GM12878 (cell line): ENCODE results near the gene BCAN. TPM values are rescaled to one million over a fixed set of nuclear protein-coding genes. Genes with fewer than 3 reads are reported as not detected.

Source experiments
- ATAC-seq: fragments of 200-7000 bp; cut with Tn5 transposase; 3 replicates; pipeline ENCODE4 v1.9.1; 2020; ENCODE audit warnings: mild to moderate bottlenecking, moderate library complexity
- BruUV-seq: library from RNA; stranded (reverse); fragments of 400-500 nt; replicated peaks from 2 replicates; lab custom pipeline; 2021; lab: Mats Ljungman, UMichigan
- CTCF ChIA-PET: fragments of 300-600 bp; sonication (Branson Sonifier 250); formaldehyde crosslinking; extraction: SDS; loops from one replicate; lab custom pipeline; 2021; ENCODE audit warnings: inconsistent platforms; lab: Yijun Ruan, JAX
- POLR2A ChIA-PET: fragments of 350-600 bp; formaldehyde crosslinking; extraction: SDS; loops from one replicate; lab custom pipeline; 2021; ENCODE audit warnings: inconsistent platforms; lab: Charles Lee
- RAD21 ChIA-PET: fragments of 300-600 bp; sonication (Branson Sonifier 250); formaldehyde crosslinking; loops from one replicate; lab custom pipeline; 2023; ENCODE audit warnings: antibody characterized with exemption; ENCODE audit not compliant: unreplicated experiment; lab: Charles Lee
- SMC1A ChIA-PET: fragments of 300-600 bp; sonication (Branson Sonifier 250); formaldehyde crosslinking; loops from one replicate; lab custom pipeline; 2023; ENCODE audit not compliant: unreplicated experiment, uncharacterized antibody; lab: Charles Lee
- DNase-seq: peaks from one replicate; pipeline ENCODE4 v3.0.0-alpha.2; 2011; ENCODE audit warnings: low read depth, low spot score
- FAIRE-seq: peaks from 3 replicates; lab custom pipeline; 2011; peaks lifted over from hg19 to GRCh38; lab: Jason Lieb, UNC
- H2AFZ ChIP-seq: 2 replicates; pipeline ENCODE4 v1.6.0; 2011; ENCODE audit warnings: low read depth, low read length, control low read depth; ENCODE audit not compliant: control insufficient read depth
- H3K27ac ChIP-seq: 2 replicates; pipeline ENCODE4 v1.5.1; 2011; ENCODE audit warnings: control low read depth; ENCODE audit not compliant: control insufficient read depth, insufficient read depth
- H3K27me3 ChIP-seq, 2 experiments: replicated peaks in 1 of 2; 2 replicates each; pipeline versions ENCODE4 v1.6.0 to v1.6.1; 2011; ENCODE audit warnings: low read length in 1 of 2; ENCODE audit not compliant: control insufficient read depth in 2 of 2, insufficient read depth in 2 of 2
- H3K36me3 ChIP-seq, 2 experiments: 2 replicates each; pipeline ENCODE4 v1.5.1; 2011; ENCODE audit warnings: low read length in 1 of 2; ENCODE audit not compliant: control insufficient read depth in 2 of 2, insufficient read depth in 2 of 2
- H3K4me1 ChIP-seq: 2 replicates; pipeline ENCODE4 v1.6.1; 2011; ENCODE audit warnings: mild to moderate bottlenecking, low read length, moderate library complexity, mixed read lengths; ENCODE audit not compliant: control insufficient read depth, insufficient read depth
- H3K4me2 ChIP-seq: 2 replicates; pipeline ENCODE4 v1.6.0; 2011; ENCODE audit warnings: control low read depth; ENCODE audit not compliant: control insufficient read depth, insufficient read depth
- H3K4me3 ChIP-seq: fragments of 200-600 bp; sonication (generic); 2 replicates; pipeline ENCODE4 v1.5.1; 2016
- H3K79me2 ChIP-seq: 2 replicates; pipeline ENCODE4 v1.6.0; 2011; ENCODE audit warnings: low read length; ENCODE audit not compliant: control insufficient read depth, insufficient read depth
- H3K9ac ChIP-seq: 2 replicates; pipeline ENCODE4 v1.8.0; 2011; ENCODE audit warnings: low read length, control low read depth, mixed read lengths; ENCODE audit not compliant: control insufficient read depth, insufficient read depth
- H3K9me3 ChIP-seq: replicated peaks from 3 replicates; pipeline ENCODE4 v1.5.1; 2011; ENCODE audit warnings: mild to moderate bottlenecking, low read length; ENCODE audit not compliant: control insufficient read depth, insufficient read depth
- H4K20me1 ChIP-seq: 2 replicates; pipeline ENCODE4 v1.6.0; 2011; ENCODE audit not compliant: control insufficient read depth, insufficient read depth
- BACH1 ChIP-seq: fragments of 450-650 bp; IDR thresholded peaks from 2 replicates; pipeline ENCODE4 v1.6.1; 2017; ENCODE audit warnings: mild to moderate bottlenecking, borderline replicate concordance
- CREM ChIP-seq: IDR thresholded peaks from 2 replicates; pipeline ENCODE4 v1.6.1; 2014; ENCODE audit warnings: antibody characterized with exemption, low read depth
- EGR1 ChIP-seq, 2 experiments: IDR thresholded peaks; 1 replicate in 1 of 2; 2 replicates in 1 of 2; pipeline ENCODE4 v1.6.1; 2011 to 2012; ENCODE audit warnings: low read depth in 2 of 2, low read length in 2 of 2, borderline replicate concordance in 1 of 2, mild to moderate bottlenecking in 1 of 2, moderate library complexity in 1 of 2
- JUND ChIP-seq: IDR thresholded peaks from 2 replicates; pipeline ENCODE4 v1.6.1; 2012; ENCODE audit warnings: low read depth, mild to moderate bottlenecking, low read length, improper control_type of control experiment, moderate library complexity
- NR2F1 ChIP-seq: fragments of 450-650 bp; conservative IDR thresholded peaks from 2 replicates; pipeline ENCODE4 v1.6.1; 2017; ENCODE audit warnings: mild to moderate bottlenecking
- STAT3 ChIP-seq: IDR thresholded peaks from 2 replicates; pipeline ENCODE4 v1.6.1; 2011; ENCODE audit warnings: low read depth, low read length, improper control_type of control experiment
- SUPT20H ChIP-seq: IDR thresholded peaks from 2 replicates; pipeline ENCODE4 v1.6.1; 2011; ENCODE audit warnings: low read depth, mild to moderate bottlenecking, low read length, moderate library complexity, borderline replicate concordance; ENCODE audit not compliant: control insufficient read depth
- TAF1 ChIP-seq: IDR thresholded peaks from 2 replicates; pipeline ENCODE4 v1.6.1; 2011; ENCODE audit warnings: mild to moderate bottlenecking, low read depth, low read length, borderline replicate concordance
- ZNF217 ChIP-seq: fragments of 450-650 bp; IDR thresholded peaks from 2 replicates; pipeline ENCODE4 v1.6.1; 2017; ENCODE audit warnings: antibody characterized with exemption, mild to moderate bottlenecking
- WGBS: methylation state at CpG from one replicate; pipeline ENCODE4 v1.1.6; 2016; ENCODE audit warnings: low lambda C conversion rate; ENCODE audit not compliant: insufficient replicate concordance, insufficient coverage; ENCODE audit errors: missing lambda C conversion rate; 5-methylcytosine and 5-hydroxymethylcytosine counted together
- in situ Hi-C: fragments of 300-500 bp; cut with MboI; formaldehyde crosslinking; loops from 9 replicates; pipeline ENCODE4 v1.14.3; 2018; ENCODE audit warnings: mixed read lengths
- intact Hi-C: fragments of 100-400 bp; cut with micrococcal nuclease; formaldehyde crosslinking; loops from one replicate; pipeline ENCODE4 v1.14.2; 2022; ENCODE audit not compliant: unreplicated experiment
- polyA plus RNA-seq, 11 experiments: library from polyadenylated mRNA; depleted of rRNA in 4 of 11; unstranded in 6 of 11; stranded (reverse) in 5 of 11; fragments of >200 nt; fragmentation: Nextera tagmentation in 4 of 11; fragmentation: Illumina TruSeq in 1 of 11; extraction: Ambion mirVana in 4 of 11; extraction: Trizol in 1 of 11; gene quantifications; 1 replicate in 1 of 11; 2 replicates in 10 of 11; pipeline versions ENCODE4 v1.2.1 to v1.2.3, GENCODE V29; 2011 to 2016; ENCODE audit warnings: inconsistent platforms in 2 of 11, missing spikeins in 2 of 11, low read depth in 1 of 11
- total RNA-seq, 4 experiments: library from RNA; depleted of rRNA in 3 of 4; stranded (reverse); fragments of >200 nt in 3 of 4; fragmentation: Illumina TruSeq in 1 of 4; extraction: Trizol in 1 of 4; gene quantifications; 2 replicates each; pipeline versions ENCODE4 v1.2.1 to v1.2.3, GENCODE V29; 2013 to 2021
- TF ChIP-seq, protein P1 (sequence below), 3 experiments: IDR thresholded peaks in 2 of 3; conservative IDR thresholded peaks in 1 of 3; 2 replicates each; pipeline ENCODE4 v1.5.1; 2011; ENCODE audit warnings: low read depth in 3 of 3, low read length in 3 of 3, mild to moderate bottlenecking in 3 of 3, control low read depth in 2 of 3, moderate library complexity in 2 of 3, inconsistent platforms in 1 of 3, mixed read lengths in 1 of 3; ENCODE audit not compliant: control insufficient read depth in 2 of 3, insufficient read depth in 1 of 3; ENCODE audit errors: extremely low read depth in 1 of 3
- TF ChIP-seq, protein P2 (sequence below): fragments of 450-650 bp; IDR thresholded peaks from 2 replicates; pipeline ENCODE4 v1.6.1; 2016; ENCODE audit warnings: mild to moderate bottlenecking, moderate library complexity, borderline replicate concordance
- TF ChIP-seq, protein P3 (sequence below): IDR thresholded peaks from 2 replicates; pipeline ENCODE4 v1.6.1; 2011; ENCODE audit warnings: borderline replicate concordance, low read depth, mild to moderate bottlenecking, moderate library complexity, mixed read lengths, low read length; ENCODE audit not compliant: insufficient read depth; ENCODE audit errors: extremely low read length
- TF ChIP-seq, protein P4 (sequence below): fragments of 450-650 bp; IDR thresholded peaks from 2 replicates; pipeline ENCODE4 v1.6.1; 2017; ENCODE audit warnings: borderline replicate concordance

The BCAN gene
- total and polyA plus RNA-seq, 10 of the 15 experiments (the other 5 are each of a cell fraction or from before 2014, with no cell fraction given): 0.05 to 1.3 (median 0.18) TPM; not detected in 1

DNA sequence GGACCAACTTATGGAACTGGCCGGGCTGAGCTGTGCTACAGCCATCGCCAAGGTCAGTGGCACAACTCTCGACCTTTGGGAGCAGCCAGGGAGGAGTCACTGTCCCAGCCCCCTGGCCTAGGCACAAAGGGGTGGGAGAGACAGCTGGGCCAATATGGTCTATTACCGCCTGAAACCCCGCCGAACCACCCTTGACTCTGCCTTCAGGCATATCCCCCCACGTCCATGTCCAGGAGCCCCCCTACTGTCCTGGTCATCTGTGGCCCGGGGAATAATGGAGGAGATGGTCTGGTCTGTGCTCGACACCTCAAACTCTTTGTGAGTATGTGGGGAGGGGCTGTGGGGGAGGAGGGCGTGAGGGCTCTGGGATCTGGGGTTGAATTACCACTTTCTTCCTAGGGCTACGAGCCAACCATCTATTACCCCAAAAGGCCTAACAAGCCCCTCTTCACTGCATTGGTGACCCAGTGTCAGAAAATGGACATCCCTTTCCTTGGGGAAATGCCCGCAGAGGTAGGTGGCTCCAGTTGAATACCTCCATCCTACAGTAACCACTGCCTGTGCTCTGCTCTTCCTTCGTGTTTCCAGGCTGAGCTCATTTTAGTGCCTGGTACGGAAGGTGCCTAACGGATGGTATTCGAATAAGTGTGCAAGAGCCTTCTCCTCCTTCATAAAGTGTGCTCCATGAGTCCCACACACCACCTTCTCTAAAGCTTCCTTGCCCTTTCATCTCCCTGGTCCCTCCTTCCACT, 49.6 kb upstream of the BCAN start:
- no peak for DNase-seq
- RAD21 ChIA-PET: interaction anchor here (1.2 to 2.2 kb wide), 8 partner anchors 9 to 206 kb away, joined by 3 to 18 read pairs (median 10); partner anchors contain the start of gene GPATCH4
- TF ChIP-seq TAF1 (no peak), BACH1 (0 out of 2 replicates have a peak, but pooled peaks have one; percentile 3), NR2F1 (no peak), SUPT20H (no peak), CREM (no peak), EGR1 (IDR thresholded peaks at IDR 0.05; ENCODE audit: borderline replicate concordance in 1 of 2, low read depth in 2 of 2, low read length in 2 of 2) (no peak), ZNF217 (no peak), JUND (no peak), STAT3 (no peak)
- TF ChIP-seq, protein P1, sequence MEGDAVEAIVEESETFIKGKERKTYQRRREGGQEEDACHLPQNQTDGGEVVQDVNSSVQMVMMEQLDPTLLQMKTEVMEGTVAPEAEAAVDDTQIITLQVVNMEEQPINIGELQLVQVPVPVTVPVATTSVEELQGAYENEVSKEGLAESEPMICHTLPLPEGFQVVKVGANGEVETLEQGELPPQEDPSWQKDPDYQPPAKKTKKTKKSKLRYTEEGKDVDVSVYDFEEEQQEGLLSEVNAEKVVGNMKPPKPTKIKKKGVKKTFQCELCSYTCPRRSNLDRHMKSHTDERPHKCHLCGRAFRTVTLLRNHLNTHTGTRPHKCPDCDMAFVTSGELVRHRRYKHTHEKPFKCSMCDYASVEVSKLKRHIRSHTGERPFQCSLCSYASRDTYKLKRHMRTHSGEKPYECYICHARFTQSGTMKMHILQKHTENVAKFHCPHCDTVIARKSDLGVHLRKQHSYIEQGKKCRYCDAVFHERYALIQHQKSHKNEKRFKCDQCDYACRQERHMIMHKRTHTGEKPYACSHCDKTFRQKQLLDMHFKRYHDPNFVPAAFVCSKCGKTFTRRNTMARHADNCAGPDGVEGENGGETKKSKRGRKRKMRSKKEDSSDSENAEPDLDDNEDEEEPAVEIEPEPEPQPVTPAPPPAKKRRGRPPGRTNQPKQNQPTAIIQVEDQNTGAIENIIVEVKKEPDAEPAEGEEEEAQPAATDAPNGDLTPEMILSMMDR (IDR thresholded peaks at IDR 0.05 in 2 of 3, conservative IDR thresholded peaks at IDR 0.05 in 1 of 3; ENCODE audit: control insufficient read depth in 2 of 3, extremely low read depth in 1 of 3, insufficient read depth in 1 of 3, low read depth in 3 of 3, low read length in 3 of 3): no peak
- TF ChIP-seq, protein P2, sequence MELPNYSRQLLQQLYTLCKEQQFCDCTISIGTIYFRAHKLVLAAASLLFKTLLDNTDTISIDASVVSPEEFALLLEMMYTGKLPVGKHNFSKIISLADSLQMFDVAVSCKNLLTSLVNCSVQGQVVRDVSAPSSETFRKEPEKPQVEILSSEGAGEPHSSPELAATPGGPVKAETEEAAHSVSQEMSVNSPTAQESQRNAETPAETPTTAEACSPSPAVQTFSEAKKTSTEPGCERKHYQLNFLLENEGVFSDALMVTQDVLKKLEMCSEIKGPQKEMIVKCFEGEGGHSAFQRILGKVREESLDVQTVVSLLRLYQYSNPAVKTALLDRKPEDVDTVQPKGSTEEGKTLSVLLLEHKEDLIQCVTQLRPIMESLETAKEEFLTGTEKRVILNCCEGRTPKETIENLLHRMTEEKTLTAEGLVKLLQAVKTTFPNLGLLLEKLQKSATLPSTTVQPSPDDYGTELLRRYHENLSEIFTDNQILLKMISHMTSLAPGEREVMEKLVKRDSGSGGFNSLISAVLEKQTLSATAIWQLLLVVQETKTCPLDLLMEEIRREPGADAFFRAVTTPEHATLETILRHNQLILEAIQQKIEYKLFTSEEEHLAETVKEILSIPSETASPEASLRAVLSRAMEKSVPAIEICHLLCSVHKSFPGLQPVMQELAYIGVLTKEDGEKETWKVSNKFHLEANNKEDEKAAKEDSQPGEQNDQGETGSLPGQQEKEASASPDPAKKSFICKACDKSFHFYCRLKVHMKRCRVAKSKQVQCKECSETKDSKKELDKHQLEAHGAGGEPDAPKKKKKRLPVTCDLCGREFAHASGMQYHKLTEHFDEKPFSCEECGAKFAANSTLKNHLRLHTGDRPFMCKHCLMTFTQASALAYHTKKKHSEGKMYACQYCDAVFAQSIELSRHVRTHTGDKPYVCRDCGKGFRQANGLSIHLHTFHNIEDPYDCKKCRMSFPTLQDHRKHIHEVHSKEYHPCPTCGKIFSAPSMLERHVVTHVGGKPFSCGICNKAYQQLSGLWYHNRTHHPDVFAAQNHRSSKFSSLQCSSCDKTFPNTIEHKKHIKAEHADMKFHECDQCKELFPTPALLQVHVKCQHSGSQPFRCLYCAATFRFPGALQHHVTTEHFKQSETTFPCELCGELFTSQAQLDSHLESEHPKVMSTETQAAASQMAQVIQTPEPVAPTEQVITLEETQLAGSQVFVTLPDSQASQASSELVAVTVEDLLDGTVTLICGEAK: no peak
- TF ChIP-seq, protein P3, sequence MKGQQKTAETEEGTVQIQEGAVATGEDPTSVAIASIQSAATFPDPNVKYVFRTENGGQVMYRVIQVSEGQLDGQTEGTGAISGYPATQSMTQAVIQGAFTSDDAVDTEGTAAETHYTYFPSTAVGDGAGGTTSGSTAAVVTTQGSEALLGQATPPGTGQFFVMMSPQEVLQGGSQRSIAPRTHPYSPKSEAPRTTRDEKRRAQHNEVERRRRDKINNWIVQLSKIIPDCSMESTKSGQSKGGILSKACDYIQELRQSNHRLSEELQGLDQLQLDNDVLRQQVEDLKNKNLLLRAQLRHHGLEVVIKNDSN: no peak
- TF ChIP-seq, protein P4, sequence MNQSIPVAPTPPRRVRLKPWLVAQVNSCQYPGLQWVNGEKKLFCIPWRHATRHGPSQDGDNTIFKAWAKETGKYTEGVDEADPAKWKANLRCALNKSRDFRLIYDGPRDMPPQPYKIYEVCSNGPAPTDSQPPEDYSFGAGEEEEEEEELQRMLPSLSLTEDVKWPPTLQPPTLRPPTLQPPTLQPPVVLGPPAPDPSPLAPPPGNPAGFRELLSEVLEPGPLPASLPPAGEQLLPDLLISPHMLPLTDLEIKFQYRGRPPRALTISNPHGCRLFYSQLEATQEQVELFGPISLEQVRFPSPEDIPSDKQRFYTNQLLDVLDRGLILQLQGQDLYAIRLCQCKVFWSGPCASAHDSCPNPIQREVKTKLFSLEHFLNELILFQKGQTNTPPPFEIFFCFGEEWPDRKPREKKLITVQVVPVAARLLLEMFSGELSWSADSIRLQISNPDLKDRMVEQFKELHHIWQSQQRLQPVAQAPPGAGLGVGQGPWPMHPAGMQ: no peak

More for the DNA sequence above, 49.6 kb upstream of the BCAN start:
- peaks cover 19 to 25% of the 10 kb centered on the region in 2 experiments; a peak in 3 of 4 replicates for H3K36me3 ChIP-seq
- peak overlapping the region; percentile 86 for H3K27ac ChIP-seq
- intact Hi-C loops: no loop called here
- H3K9me3 ChIP-seq: no peaks in the 10 kb centered on the region
- POLR2A ChIA-PET: interaction anchor here (1.4 to 3.1 kb wide), 7 partner anchors 9 to 309 kb away, joined by 3 to 39 read pairs (median 6); partner anchors contain the start of genes GPATCH4, MEF2D and SMG5
- H4K20me1 ChIP-seq: no peaks in the 10 kb centered on the region
- in situ Hi-C loops: no loop called here
- FAIRE-seq (no peak), ATAC-seq (no peak; the same call in 2 of the 3 replicates)
- peaks cover 9% of the 10 kb centered on the region for H3K79me2 ChIP-seq
- CTCF ChIA-PET: interaction anchor here (0.9 to 4.6 kb wide), 18 partner anchors 9 to 236 kb away, joined by 3 to 49 read pairs (median 5); partner anchors contain the start of genes GPATCH4 and TTC24
- H3K4me3 ChIP-seq: peak overlapping the region; percentile 89
- peaks cover 5% of the 10 kb centered on the region for H3K4me1 ChIP-seq
- H3K27me3 ChIP-seq: no peaks in the 10 kb centered on the region
- H3K9ac ChIP-seq: peak overlapping the region; percentile 79
- SMC1A ChIA-PET: interaction anchor here (0.6 to 5.9 kb wide), 8 partner anchors 10 to 147 kb away, joined by 3 to 47 read pairs (median 5); partner anchors contain the start of genes GPATCH4 and TTC24
- BruUV-seq: TSS peak; percentile 69
- no peak overlapping the region; the same call in 1 of the 2 replicates for H2AFZ ChIP-seq
- peak overlapping the region; percentile 99 for H3K4me2 ChIP-seq
- WGBS: 17% methylated on average over 16 of the region's 16 CpGs
